Astrocyte of the cerebellum (primary cell): Measurements from ENCODE around the gene MBNL2.

Experiments used
- DNase-seq: peaks from one replicate; pipeline ENCODE4 v3.0.0-alpha.2; 2011; ENCODE audit warnings: low read depth
- H3K4me3 ChIP-seq: 2 replicates; pipeline ENCODE4 v1.5.1; 2011; ENCODE audit warnings: mild to moderate bottlenecking, low read depth, low read length, moderate library complexity
- in situ Hi-C: cut with HindIII; loops from 2 replicates; pipeline ENCODE4 v1.10.0; 2017; ENCODE audit warnings: low sequenced_read_pairs
- TF ChIP-seq, protein P1 (sequence below): IDR thresholded peaks from 2 replicates; pipeline ENCODE4 v1.5.1; 2012; ENCODE audit warnings: low read length, low read depth, moderate library complexity, mild to moderate bottlenecking; ENCODE audit errors: missing control alignments

MBNL2 gene

DNA sequence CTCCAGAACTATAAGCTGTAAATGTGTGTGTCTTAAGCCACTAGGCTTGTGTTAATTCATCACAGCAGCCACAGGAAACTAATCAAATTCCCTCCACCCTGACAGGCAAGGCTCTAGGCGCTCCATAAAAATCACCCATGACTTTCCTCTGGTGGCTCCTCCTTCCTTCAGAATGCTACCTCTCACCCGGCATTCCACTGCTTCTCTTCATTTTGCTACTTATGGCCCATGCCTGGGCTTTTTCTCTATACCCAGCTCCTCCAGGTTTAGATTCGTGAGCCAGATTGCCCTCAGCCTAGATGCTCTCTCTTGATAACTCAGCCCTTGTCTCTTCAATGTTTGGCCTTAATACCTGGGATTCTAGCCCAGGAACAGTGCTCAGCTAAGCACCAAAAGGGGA is 36.4 kb upstream of the MBNL2 start:
- H3K4me3 ChIP-seq = no peak overlapping the region
- DNase-seq = no peak
- TF ChIP-seq, protein P1, sequence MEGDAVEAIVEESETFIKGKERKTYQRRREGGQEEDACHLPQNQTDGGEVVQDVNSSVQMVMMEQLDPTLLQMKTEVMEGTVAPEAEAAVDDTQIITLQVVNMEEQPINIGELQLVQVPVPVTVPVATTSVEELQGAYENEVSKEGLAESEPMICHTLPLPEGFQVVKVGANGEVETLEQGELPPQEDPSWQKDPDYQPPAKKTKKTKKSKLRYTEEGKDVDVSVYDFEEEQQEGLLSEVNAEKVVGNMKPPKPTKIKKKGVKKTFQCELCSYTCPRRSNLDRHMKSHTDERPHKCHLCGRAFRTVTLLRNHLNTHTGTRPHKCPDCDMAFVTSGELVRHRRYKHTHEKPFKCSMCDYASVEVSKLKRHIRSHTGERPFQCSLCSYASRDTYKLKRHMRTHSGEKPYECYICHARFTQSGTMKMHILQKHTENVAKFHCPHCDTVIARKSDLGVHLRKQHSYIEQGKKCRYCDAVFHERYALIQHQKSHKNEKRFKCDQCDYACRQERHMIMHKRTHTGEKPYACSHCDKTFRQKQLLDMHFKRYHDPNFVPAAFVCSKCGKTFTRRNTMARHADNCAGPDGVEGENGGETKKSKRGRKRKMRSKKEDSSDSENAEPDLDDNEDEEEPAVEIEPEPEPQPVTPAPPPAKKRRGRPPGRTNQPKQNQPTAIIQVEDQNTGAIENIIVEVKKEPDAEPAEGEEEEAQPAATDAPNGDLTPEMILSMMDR = no peak
- in situ Hi-C loops = no loop called here

DNA sequence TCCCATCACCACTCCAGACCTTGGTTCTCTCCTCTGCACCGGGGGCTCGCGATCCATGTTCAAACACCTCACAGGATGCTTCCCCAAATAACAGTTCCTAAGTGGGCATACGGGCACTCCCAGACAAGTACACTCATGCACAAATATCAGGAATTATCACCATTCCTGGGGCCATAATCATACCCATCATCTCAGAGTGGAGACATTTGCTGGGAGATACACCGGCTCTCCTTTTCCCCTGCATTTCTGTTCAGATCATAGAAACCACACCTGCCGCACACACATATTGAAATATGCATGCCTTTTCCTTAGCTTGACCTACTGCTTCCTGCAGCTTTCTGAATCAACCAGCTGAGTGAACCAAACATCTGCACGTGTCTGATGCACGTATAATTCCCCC is 33.9 kb upstream of the MBNL2 start:
- no peak for DNase-seq
- TF ChIP-seq, protein P1 = no peak
- no peak overlapping the region for H3K4me3 ChIP-seq
- in situ Hi-C loops = no loop called here

DNA sequence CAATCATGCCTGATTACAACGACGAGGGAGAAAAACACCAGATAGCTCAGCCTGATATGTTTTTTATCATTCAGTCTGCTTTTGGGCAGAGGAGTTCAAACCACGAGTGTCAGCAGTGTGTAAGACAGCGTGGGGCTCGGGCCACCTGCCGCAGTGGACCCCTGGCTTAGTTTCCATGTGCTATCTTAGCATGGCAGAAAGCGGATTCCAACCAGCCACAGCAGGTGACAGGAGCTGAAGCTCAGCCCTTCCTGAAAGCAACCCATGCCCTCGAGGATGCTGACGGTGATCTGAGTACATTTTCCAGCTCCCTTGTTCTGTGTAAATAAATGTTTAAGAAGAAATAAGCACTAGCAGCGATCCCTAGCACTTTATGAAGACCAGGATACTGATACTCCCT is 32.2 kb upstream of the MBNL2 start:
- TF ChIP-seq, protein P1 = no peak
- DNase-seq = no peak
- in situ Hi-C loops = no loop called here
- no peak overlapping the region for H3K4me3 ChIP-seq

- TF ChIP-seq, protein P1 = no peak
- H3K4me3 ChIP-seq = no peak overlapping the region
- DNase-seq = no peak
- in situ Hi-C loops = no loop called here
These were observed 31.0 kb upstream of the MBNL2 start for GRCh38 chr13:97191142-97191541.

GRCh38 chr13:97191615-97192014 is 30.5 kb upstream of the MBNL2 start:
- TF ChIP-seq, protein P1 = no peak
- DNase-seq = no peak
- H3K4me3 ChIP-seq = no peak overlapping the region
- in situ Hi-C loops = no loop called here

GRCh38 chr13:97192166-97192565 is 30.0 kb upstream of the MBNL2 start:
- in situ Hi-C loops = no loop called here
- TF ChIP-seq, protein P1 = no peak
- H3K4me3 ChIP-seq = no peak overlapping the region
- no peak for DNase-seq

DNA sequence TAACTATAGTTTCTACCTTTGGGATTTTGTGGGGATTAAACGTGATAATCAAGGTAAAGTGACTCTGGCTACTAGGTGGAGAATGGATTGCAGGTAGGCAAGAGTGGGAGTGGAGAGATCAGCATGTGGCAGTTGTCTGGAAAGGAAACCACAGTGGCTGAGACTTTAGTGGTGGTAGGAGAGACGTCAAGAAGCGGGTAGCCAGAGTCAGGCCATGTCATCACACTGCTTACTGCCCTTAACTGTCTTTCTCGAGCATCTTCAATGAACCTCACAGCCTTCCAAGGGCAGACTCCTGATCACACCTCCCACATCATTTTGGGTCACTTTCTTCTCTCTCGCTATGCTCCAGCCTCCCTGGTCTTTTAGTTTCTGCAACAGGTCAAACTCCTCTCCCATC is 28.6 kb upstream of the MBNL2 start:
- no peak for DNase-seq
- no peak overlapping the region for H3K4me3 ChIP-seq
- in situ Hi-C loops = no loop called here
- TF ChIP-seq, protein P1 = no peak
